Neutrophil (primary cell): ENCODE results near the gene RADIL.

Experiments used
- H3K27ac ChIP-seq: fragments of 200-600 bp; sonication (generic); 2 replicates; pipeline ENCODE4 v1.5.1; 2016; ENCODE audit warnings: mild to moderate bottlenecking, moderate library complexity
- H3K27me3 ChIP-seq: fragments of 200-600 bp; sonication (generic); 2 replicates; pipeline ENCODE4 v1.6.0; 2016; ENCODE audit warnings: mild to moderate bottlenecking
- H3K36me3 ChIP-seq: fragments of 200-600 bp; sonication (generic); 2 replicates; pipeline ENCODE4 v1.5.1; 2017
- H3K4me1 ChIP-seq, 2 experiments: fragments of 200-600 bp in 1 of 2; sonication (generic) in 1 of 2; 1 replicate in 1 of 2; 2 replicates in 1 of 2; pipeline versions ENCODE4 v1.5.1 to v1.6.1; 2013 to 2016; ENCODE audit warnings: low read depth in 1 of 2, low read length in 1 of 2, mild to moderate bottlenecking in 1 of 2, moderate library complexity in 1 of 2; ENCODE audit not compliant: control insufficient read depth in 1 of 2, insufficient read depth in 1 of 2
- H3K4me3 ChIP-seq, 2 experiments: fragments of 200-600 bp in 1 of 2; sonication (generic) in 1 of 2; 1 replicate in 1 of 2; 2 replicates in 1 of 2; pipeline ENCODE4 v1.5.1; 2013 to 2016; ENCODE audit warnings: low read depth in 1 of 2, low read length in 1 of 2, mild to moderate bottlenecking in 1 of 2, moderate library complexity in 1 of 2
- H3K9me3 ChIP-seq: fragments of 200-600 bp; sonication (generic); 2 replicates; pipeline ENCODE4 v1.5.1; 2016
- CTCF ChIP-seq: fragments of 200-600 bp; sonication (generic); IDR thresholded peaks from 2 replicates; pipeline ENCODE4 v1.5.1; 2016; ENCODE audit warnings: antibody characterized with exemption

RADIL gene

GRCh38 chr7:4817178-4817901 is 66.2 kb downstream of the RADIL start:
- H3K27ac ChIP-seq = no peak overlapping the region
- H3K4me3 ChIP-seq = no peak overlapping the region
- peaks cover 31% of the 10 kb centered on the region for H3K27me3 ChIP-seq
- no peaks in the 10 kb centered on the region for H3K4me1 ChIP-seq
- H3K36me3 ChIP-seq = no peaks in the 10 kb centered on the region
- no peak for TF ChIP-seq CTCF
- H3K9me3 ChIP-seq = no peaks in the 10 kb centered on the region

- Histone ChIP-seq H3K27me3 (peaks cover 39% of the 10 kb centered on the region), H3K4me3 (no peak overlapping the region), H3K36me3 (no peaks in the 10 kb centered on the region), H3K27ac (no peak overlapping the region), H3K4me1 (no peaks in the 10 kb centered on the region), H3K9me3 (no peaks in the 10 kb centered on the region)
- TF ChIP-seq CTCF = no peak
These were observed 67.0 kb downstream of the RADIL start for GRCh38 chr7:4816419-4817080.

- no peak overlapping the region for H3K4me3 ChIP-seq
- no peaks in the 10 kb centered on the region for H3K36me3 ChIP-seq
- no peak overlapping the region for H3K27ac ChIP-seq
- TF ChIP-seq CTCF = no peak
- H3K27me3 ChIP-seq = peaks cover 45% of the 10 kb centered on the region
- H3K9me3 ChIP-seq = no peaks in the 10 kb centered on the region
- H3K4me1 ChIP-seq = no peaks in the 10 kb centered on the region
These were observed 67.7 kb downstream of the RADIL start for GRCh38 chr7:4815609-4816418.

- H3K9me3 ChIP-seq = no peaks in the 10 kb centered on the region
- H3K27me3 ChIP-seq = peaks cover 52% of the 10 kb centered on the region
- H3K4me1 ChIP-seq = no peaks in the 10 kb centered on the region
- H3K4me3 ChIP-seq = no peak overlapping the region
- no peaks in the 10 kb centered on the region for H3K36me3 ChIP-seq
- H3K27ac ChIP-seq = no peak overlapping the region
- TF ChIP-seq CTCF = no peak
These were observed 68.4 kb downstream of the RADIL start for GRCh38 chr7:4815121-4815520.

DNA sequence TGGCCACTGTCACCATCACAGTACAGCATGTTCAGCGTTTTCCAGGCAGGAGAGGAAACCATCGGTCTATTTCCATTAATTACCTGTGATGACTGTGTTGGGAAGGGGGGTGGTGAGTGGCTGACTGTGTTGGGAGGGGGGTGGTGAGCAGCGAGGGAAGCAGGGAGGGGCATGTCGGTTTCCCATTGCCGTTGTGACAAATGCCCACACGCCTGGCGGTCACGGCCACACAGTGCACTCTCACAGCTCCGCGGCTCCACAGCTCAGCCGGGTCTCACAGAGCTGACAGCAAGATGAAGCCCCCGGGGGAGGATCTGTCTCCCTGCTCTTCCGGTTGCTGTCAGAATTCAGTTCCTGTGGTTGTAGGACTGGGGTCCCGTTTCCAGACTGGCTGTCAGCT is 69.1 kb downstream of the RADIL start:
- Histone ChIP-seq H3K36me3 (no peaks in the 10 kb centered on the region), H3K4me1 (no peaks in the 10 kb centered on the region), H3K9me3 (no peaks in the 10 kb centered on the region), H3K27ac (no peak overlapping the region), H3K4me3 (no peak overlapping the region), H3K27me3 (peaks cover 59% of the 10 kb centered on the region)
- TF ChIP-seq CTCF = no peak
